Panc1 (cell line): Measurements from ENCODE around the gene AKT1. TPM values are rescaled to one million over a fixed set of nuclear protein-coding genes. Genes with fewer than 3 reads are reported as not detected.

Experiments
- ATAC-seq: fragments of 200-7000 bp; cut with Tn5 transposase; 2 replicates; pipeline ENCODE4 v1.9.1; 2020; ENCODE audit warnings: mild to moderate bottlenecking, moderate library complexity
- BruUV-seq: library from RNA; stranded (reverse); fragments of 400-500 nt; replicated peaks from 2 replicates; lab custom pipeline; 2021; lab: Mats Ljungman, UMichigan
- CTCF ChIA-PET: fragments of 300-600 bp; sonication (Branson Sonifier 250); formaldehyde crosslinking; loops from one replicate; lab custom pipeline; 2022; ENCODE audit warnings: antibody characterized with exemption; lab: Charles Lee
- POLR2A ChIA-PET: fragments of 300-600 bp; sonication (Branson Sonifier 250); formaldehyde crosslinking; loops from one replicate; lab custom pipeline; 2022; ENCODE audit warnings: antibody characterized with exemption; lab: Charles Lee
- DNase-seq: peaks from one replicate; pipeline ENCODE4 v3.0.0-alpha.2; 2010; ENCODE audit warnings: low read depth, low spot score
- H3K27ac ChIP-seq: 2 replicates; pipeline ENCODE4 v1.5.1; 2011; ENCODE audit warnings: mild to moderate bottlenecking, low read length, inconsistent platforms
- H3K27me3 ChIP-seq: fragments of 200-500 bp; sonication (Bioruptor generic); 2 replicates; pipeline ENCODE4 v1.6.0; 2014; ENCODE audit warnings: low read length, inconsistent platforms; ENCODE audit not compliant: control insufficient read depth, insufficient read depth
- H3K36me3 ChIP-seq: fragments of 200-500 bp; sonication (Bioruptor generic); 2 replicates; pipeline ENCODE4 v1.5.1; 2014; ENCODE audit warnings: inconsistent platforms, mild to moderate bottlenecking, low read length, moderate library complexity; ENCODE audit not compliant: control insufficient read depth, insufficient read depth
- H3K4me1 ChIP-seq: 2 replicates; pipeline ENCODE4 v1.5.1; 2011; ENCODE audit warnings: inconsistent platforms, mild to moderate bottlenecking, low read length, moderate library complexity; ENCODE audit not compliant: control insufficient read depth, insufficient read depth
- H3K4me3 ChIP-seq, 2 experiments: 2 replicates each; pipeline ENCODE4 v1.5.1; 2011 to 2012; ENCODE audit warnings: low read depth in 2 of 2, low read length in 2 of 2, mild to moderate bottlenecking in 2 of 2, inconsistent platforms in 1 of 2, moderate library complexity in 1 of 2
- H3K9me3 ChIP-seq: fragments of 200-500 bp; sonication (Bioruptor generic); 2 replicates; pipeline ENCODE4 v1.5.1; 2014; ENCODE audit warnings: low read depth, mild to moderate bottlenecking, inconsistent platforms, low read length, moderate library complexity; ENCODE audit not compliant: control insufficient read depth, insufficient read depth
- POLR2AphosphoS5 ChIP-seq: IDR thresholded peaks from 2 replicates; pipeline ENCODE4 v1.6.1; 2012; ENCODE audit warnings: mild to moderate bottlenecking, low read depth, low read length, moderate library complexity
- SIN3A ChIP-seq: IDR thresholded peaks from 2 replicates; pipeline ENCODE4 v1.6.1; 2012; ENCODE audit warnings: low read depth, mild to moderate bottlenecking, low read length, moderate library complexity, borderline replicate concordance; ENCODE audit not compliant: insufficient read depth
- TCF7L2 ChIP-seq: IDR thresholded peaks from 2 replicates; pipeline ENCODE4 v1.6.1; 2011; ENCODE audit warnings: mild to moderate bottlenecking, low read depth, low read length, inconsistent platforms
- in situ Hi-C: cut with HindIII; loops from 2 replicates; pipeline ENCODE4 v1.10.0; 2016; ENCODE audit warnings: low sequenced_read_pairs, low pct_unique_long_range_greater_than_20kb
- intact Hi-C: fragments of 100-400 bp; cut with micrococcal nuclease; formaldehyde crosslinking; loops from one replicate; pipeline ENCODE4 v1.10.0; 2022; ENCODE audit not compliant: unreplicated experiment
- total RNA-seq: library from RNA; stranded (reverse); gene quantifications from one replicate; pipeline ENCODE4 v1.2.1, GENCODE V29; 2021; ENCODE audit not compliant: unreplicated experiment
- TF ChIP-seq, protein P1 (sequence below): fragments of 450-650 bp; IDR thresholded peaks from 2 replicates; pipeline ENCODE4 v1.5.1; 2017; ENCODE audit warnings: mild to moderate bottlenecking
- TF ChIP-seq, protein P2 (sequence below), 2 experiments: IDR thresholded peaks; 2 replicates each; pipeline ENCODE4 v1.6.1; 2011 to 2012; ENCODE audit warnings: low read depth in 2 of 2, control low read depth in 1 of 2, low read length in 1 of 2, mild to moderate bottlenecking in 1 of 2, moderate library complexity in 1 of 2; ENCODE audit not compliant: insufficient read depth in 1 of 2

AKT1 gene
- total RNA-seq, 1 experiment from 2014 or later: 175 TPM

DNA sequence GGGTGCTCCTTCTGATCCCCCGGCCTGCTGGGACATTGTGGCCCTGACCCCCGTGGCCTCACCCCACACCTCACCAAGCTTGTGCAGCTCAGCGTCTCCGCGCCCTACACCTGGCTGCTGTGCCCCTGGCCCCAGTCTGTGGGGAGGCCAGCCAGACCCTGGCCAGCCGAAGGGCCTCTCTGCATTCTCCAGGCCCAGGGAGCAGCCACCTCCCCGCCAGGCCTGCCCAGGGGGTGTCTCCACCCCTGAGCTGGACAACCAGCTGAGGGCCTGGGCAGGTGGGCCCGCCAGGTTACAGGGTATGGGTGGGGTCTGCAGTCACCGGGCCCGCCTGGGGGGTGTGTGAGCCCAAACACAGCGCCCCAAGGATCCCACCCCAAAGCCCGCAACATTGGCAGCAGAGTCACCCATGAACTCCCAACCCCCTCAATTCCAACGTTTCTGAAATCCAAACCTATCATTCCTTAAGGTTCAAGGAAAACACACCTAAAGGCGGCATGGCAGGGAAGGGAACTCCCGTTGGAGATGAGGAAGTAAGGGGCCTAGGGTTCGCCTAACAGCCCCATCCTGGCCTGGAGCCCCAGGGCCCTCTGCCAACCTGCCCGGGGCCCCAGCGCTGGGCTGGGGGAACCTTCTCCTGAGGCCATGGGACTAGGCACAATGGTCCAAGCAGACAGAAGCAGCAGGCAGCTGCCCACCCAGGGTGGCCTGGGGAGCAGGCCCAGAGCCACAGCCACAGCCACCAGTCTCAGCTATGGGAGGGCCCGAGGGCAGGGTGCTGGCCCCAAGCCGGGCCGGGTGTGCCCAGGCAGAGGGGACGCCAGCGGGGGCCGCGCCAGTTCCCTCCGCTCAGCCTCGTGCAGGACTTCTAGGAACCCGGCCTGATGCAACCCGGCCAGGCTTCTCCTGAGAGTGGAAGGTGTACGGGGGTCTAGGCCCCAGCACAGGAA, 8.5 kb downstream of the AKT1 start:
- TF ChIP-seq, protein P1, sequence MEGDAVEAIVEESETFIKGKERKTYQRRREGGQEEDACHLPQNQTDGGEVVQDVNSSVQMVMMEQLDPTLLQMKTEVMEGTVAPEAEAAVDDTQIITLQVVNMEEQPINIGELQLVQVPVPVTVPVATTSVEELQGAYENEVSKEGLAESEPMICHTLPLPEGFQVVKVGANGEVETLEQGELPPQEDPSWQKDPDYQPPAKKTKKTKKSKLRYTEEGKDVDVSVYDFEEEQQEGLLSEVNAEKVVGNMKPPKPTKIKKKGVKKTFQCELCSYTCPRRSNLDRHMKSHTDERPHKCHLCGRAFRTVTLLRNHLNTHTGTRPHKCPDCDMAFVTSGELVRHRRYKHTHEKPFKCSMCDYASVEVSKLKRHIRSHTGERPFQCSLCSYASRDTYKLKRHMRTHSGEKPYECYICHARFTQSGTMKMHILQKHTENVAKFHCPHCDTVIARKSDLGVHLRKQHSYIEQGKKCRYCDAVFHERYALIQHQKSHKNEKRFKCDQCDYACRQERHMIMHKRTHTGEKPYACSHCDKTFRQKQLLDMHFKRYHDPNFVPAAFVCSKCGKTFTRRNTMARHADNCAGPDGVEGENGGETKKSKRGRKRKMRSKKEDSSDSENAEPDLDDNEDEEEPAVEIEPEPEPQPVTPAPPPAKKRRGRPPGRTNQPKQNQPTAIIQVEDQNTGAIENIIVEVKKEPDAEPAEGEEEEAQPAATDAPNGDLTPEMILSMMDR: no peak
- no peak for TF ChIP-seq SIN3A
- no peak for TF ChIP-seq TCF7L2
- TF ChIP-seq POLR2AphosphoS5: no peak
- TF ChIP-seq, protein P2, sequence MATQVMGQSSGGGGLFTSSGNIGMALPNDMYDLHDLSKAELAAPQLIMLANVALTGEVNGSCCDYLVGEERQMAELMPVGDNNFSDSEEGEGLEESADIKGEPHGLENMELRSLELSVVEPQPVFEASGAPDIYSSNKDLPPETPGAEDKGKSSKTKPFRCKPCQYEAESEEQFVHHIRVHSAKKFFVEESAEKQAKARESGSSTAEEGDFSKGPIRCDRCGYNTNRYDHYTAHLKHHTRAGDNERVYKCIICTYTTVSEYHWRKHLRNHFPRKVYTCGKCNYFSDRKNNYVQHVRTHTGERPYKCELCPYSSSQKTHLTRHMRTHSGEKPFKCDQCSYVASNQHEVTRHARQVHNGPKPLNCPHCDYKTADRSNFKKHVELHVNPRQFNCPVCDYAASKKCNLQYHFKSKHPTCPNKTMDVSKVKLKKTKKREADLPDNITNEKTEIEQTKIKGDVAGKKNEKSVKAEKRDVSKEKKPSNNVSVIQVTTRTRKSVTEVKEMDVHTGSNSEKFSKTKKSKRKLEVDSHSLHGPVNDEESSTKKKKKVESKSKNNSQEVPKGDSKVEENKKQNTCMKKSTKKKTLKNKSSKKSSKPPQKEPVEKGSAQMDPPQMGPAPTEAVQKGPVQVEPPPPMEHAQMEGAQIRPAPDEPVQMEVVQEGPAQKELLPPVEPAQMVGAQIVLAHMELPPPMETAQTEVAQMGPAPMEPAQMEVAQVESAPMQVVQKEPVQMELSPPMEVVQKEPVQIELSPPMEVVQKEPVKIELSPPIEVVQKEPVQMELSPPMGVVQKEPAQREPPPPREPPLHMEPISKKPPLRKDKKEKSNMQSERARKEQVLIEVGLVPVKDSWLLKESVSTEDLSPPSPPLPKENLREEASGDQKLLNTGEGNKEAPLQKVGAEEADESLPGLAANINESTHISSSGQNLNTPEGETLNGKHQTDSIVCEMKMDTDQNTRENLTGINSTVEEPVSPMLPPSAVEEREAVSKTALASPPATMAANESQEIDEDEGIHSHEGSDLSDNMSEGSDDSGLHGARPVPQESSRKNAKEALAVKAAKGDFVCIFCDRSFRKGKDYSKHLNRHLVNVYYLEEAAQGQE (IDR thresholded peaks at IDR 0.05; ENCODE audit: insufficient read depth in 1 of 2, low read depth in 2 of 2, low read length in 1 of 2): no peak
- POLR2A ChIA-PET: no interaction called here
- no peaks in the 10 kb centered on the region for H3K36me3 ChIP-seq

DNA sequence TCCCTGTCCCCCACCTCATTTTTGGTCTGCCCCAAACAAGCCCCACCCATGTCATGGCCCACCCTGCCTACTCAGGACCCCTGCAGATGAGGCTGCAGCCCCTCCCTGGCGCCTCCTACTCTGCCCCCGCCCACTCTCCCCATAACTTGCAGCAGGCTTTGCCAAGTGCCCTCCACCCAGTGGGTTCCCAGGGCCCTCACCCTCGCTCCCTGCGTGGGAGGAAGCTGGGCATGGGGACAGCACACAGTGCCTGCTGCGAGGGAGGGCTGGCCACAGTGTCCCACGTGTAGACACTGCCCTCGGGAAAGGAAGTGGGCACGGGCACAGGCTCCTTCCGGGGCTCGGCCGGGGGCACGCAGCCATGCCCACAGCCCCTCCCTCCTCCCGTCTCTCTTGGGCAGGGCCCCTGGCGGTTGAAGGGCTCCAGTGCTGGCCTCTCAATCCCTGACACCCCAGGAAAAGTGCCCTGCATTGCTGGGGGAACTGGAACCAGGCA, 9.4 kb downstream of the AKT1 start:
- no peaks in the 10 kb centered on the region for H3K27me3 ChIP-seq
- intact Hi-C loops (no loop called here), in situ Hi-C loops (no loop called here)
- POLR2A ChIA-PET: no interaction called here
- CTCF ChIA-PET: no interaction called here
- ATAC-seq (no peak), DNase-seq (no peak)
- H3K9me3 ChIP-seq: no peaks in the 10 kb centered on the region
- no peaks in the 10 kb centered on the region for H3K36me3 ChIP-seq
- 0 out of 2 replicates have a peak, but pooled peaks cover 6% of the 10 kb centered on the region for H3K4me1 ChIP-seq
- H3K4me3 ChIP-seq: no peak overlapping the region
- no TSS peak for BruUV-seq
- TF ChIP-seq SIN3A: no peak
- TF ChIP-seq, protein P1: no peak
- TF ChIP-seq, protein P2 (IDR thresholded peaks at IDR 0.05; ENCODE audit: insufficient read depth in 1 of 2, low read depth in 2 of 2, low read length in 1 of 2): no peak
- TF ChIP-seq TCF7L2: no peak
- TF ChIP-seq POLR2AphosphoS5: no peak
- H3K27ac ChIP-seq: no peak overlapping the region

More for the DNA sequence above, 8.5 kb downstream of the AKT1 start:
- Histone ChIP-seq H3K9me3 (no peaks in the 10 kb centered on the region), H3K27ac (no peak overlapping the region), H3K27me3 (no peaks in the 10 kb centered on the region), H3K4me1 (peaks cover 7% of the 10 kb centered on the region), H3K4me3 (no peak overlapping the region)
- in situ Hi-C loops (no loop called here), intact Hi-C loops (no loop called here)
- CTCF ChIA-PET: no interaction called here
- no TSS peak for BruUV-seq
- ATAC-seq (no peak), DNase-seq (no peak)
